DOHH2 (cell line): ENCODE data around the gene C3orf20.

ENCODE experiments used
- CTCF ChIP-seq: fragments of 200-600 bp; sonication (generic); IDR thresholded peaks from one replicate; pipeline ENCODE4 v1.5.1; 2014; ENCODE audit warnings: antibody characterized with exemption, mild to moderate bottlenecking, low read depth, low read length; ENCODE audit not compliant: poor library complexity, severe bottlenecking
- EZH2phosphoT487 ChIP-seq: fragments of 200-600 bp; sonication (generic); IDR thresholded peaks from 2 replicates; pipeline ENCODE4 v1.6.1; 2017; ENCODE audit warnings: borderline replicate concordance, mild to moderate bottlenecking, antibody characterized with exemption, low read length, moderate library complexity, mixed read lengths

- TF ChIP-seq CTCF: no peak
- no peak for TF ChIP-seq EZH2phosphoT487
Observed at GRCh38 chr3:14771593-14772497, 96.9 kb downstream of the C3orf20 start.
